ENCODE results near the gene CUZD1.

The CUZD1 gene

DNA sequence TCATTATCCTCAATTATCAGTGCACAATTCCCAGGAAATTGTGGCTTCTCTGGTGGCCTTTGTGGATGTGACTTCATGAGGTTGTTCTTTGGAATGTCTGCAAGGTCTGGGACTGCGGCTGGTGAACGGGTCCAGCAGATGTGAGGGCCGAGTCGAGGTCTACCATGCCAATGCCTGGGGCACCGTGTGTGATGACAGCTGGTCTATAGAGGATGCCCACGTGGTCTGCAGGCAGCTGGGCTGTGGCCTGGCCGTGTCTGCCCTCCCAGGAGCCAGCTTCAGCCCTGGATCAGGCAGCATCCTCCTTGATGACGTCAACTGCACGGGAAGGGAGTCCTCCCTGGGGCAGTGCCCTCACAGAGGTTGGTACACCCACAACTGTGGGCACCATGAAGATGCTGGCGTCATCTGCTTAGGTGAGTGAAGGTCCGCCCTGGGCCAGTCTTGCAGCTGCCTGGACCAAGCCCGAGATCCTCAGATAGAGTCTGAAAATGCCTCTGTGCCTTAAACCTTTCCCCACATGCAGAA, 46.9 kb downstream of the CUZD1 start:
- DNase-seq: no peak

DNA sequence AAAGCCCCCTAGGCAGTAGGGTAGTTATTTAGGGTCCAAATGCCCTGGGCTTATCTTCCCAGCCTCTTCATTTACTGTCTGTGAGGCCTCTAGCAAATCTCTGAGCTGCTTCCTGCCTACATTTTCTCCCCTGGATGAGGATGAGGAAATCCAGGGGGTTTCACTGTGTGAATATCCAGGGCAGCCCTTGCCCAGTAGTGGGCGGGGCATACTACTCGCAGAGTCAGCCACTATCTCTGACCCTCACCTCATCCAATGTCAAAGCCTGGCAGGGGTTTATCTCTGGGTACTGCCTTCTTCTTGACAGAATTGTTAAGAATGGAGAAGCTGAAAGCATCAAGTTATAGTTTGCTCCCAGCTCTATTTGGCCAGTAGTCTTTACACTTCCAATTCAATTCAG, 48.9 kb downstream of the CUZD1 start:
- no peak for DNase-seq

DNA sequence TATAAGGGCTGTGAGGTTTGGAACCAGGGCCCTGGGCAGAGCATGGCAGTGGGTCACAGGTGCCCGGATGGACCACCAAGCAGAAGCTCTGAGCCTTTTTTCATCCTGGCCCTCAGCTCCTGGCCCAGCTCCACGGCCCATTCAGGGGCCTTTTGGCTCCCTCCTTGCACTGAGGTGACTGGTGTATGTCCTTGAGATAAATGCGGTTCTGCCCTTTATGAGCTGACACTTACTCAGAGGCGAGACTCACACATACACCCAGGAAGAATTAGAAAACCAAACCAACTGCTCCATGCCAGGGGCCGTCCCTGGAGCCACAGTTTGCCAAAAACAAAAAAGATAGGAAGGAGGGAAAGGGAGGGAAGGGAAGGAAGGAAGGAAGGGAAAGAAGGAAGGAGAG, 49.7 kb downstream of the CUZD1 start:
- DNase-seq: no peak

DNA sequence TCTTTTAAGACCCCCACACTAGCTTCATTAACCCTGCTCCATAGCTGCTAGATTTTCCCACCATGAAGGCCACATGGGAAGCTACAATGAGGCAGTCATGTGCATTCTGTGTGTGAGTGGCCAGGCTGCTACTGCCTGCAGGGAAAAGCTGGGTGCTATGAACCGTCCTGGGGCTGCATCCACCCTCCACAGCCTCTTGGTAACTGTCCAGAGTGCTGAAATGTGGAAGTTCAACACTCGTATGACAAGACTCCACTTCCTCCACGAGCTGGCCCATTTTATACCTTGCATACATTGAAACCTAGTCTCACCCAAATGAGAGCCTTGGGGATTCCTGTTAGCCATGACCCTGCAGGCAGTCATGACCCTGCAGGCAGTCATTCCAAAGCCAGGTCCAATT, 59.4 kb downstream of the CUZD1 start:
- no peak for DNase-seq

DNA sequence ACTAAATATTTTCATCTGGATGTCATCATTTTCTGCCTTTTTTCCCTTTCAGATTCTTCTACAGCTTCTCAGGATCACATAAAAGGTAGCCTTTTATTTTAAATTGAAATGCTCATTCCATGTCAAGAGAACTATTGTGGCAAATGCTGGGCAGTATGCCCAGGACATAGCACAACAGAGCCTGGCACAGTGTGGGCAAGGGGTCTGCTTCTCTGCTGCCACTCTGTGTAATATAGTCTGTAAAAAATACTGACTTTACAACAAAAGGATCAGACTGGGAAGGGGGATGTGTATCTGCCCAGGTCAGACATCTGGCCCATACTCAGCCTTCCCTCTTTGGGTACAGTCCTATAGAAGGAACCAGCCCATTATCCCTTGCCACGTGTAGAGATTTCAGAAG, 62.7 kb downstream of the CUZD1 start:
- no peak for DNase-seq

Data from SHP77 treated with DMSO at 0.1 percent for 48 hours (cell line).